SHP77 (cell line): Measurements from ENCODE around the gene ITGAX.

ENCODE experiments used
- DNase-seq, 2 experiments: peaks; one replicate each; lab custom pipeline; 2025; lab: John Stamatoyannopoulos, UW

ITGAX gene

GRCh38 chr16:31348579-31348978 is 6.4 kb upstream of the ITGAX start:
- DNase-seq, result no peak

- no peak for DNase-seq
These were observed 4.5 kb upstream of the ITGAX start for GRCh38 chr16:31350275-31351005.

- no peak for DNase-seq
These were observed 3.6 kb upstream of the ITGAX start for GRCh38 chr16:31351246-31351941.

DNA sequence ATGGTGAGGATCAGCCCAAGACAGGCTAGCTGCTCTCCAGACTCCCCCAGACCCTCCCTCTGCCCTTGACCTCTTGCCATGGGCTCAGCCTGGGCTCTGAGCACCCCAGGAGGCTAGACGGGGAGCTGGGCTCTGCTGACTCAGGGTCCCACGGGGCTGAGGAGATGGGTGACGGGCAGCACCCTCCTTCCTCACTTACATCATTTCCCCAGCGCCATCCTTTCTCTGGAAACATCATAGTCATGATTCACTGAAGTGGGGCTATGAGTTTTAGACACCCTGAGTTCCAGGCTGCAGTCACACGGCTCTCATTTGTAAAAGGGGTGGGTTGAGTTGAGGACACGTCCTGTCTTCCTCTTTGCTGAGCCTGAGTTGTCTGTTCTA is 3.0 kb upstream of the ITGAX start:
- no peak for DNase-seq

GRCh38 chr16:31352376-31353115 is 2.4 kb upstream of the ITGAX start:
- DNase-seq, result no peak

DNA sequence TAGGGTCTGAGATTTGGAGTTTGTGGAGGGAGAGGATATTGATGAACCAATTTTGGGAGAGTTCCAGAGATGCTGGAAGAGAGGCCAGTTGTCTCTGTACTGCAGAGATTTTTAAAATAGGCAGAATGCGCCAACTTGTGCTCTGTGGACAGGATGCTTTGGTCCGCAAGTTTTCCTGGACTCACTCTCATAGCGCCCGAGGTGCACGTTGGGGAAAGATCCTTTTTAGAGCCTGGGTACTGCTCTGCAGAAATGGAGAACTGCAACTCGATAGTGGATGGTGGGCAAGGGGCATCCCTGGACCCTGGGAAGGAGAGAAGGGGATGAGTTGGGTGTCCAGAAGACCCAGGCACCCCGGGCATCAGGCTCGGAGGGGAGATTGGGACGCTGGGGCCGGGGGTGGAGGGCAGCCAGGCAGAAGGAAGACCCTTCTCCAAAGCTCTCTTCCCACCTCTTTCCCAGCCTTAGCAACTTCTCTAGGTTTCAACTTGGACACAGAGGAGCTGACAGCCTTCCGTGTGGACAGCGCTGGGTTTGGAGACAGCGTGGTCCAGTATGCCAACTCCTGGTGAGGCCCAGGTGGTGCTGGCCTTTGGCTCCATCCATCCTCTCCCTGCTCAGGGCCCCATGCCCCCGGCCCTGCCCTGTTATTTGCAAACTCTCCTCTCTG is 590 bp downstream of the ITGAX start:
- no peak for DNase-seq

DNA sequence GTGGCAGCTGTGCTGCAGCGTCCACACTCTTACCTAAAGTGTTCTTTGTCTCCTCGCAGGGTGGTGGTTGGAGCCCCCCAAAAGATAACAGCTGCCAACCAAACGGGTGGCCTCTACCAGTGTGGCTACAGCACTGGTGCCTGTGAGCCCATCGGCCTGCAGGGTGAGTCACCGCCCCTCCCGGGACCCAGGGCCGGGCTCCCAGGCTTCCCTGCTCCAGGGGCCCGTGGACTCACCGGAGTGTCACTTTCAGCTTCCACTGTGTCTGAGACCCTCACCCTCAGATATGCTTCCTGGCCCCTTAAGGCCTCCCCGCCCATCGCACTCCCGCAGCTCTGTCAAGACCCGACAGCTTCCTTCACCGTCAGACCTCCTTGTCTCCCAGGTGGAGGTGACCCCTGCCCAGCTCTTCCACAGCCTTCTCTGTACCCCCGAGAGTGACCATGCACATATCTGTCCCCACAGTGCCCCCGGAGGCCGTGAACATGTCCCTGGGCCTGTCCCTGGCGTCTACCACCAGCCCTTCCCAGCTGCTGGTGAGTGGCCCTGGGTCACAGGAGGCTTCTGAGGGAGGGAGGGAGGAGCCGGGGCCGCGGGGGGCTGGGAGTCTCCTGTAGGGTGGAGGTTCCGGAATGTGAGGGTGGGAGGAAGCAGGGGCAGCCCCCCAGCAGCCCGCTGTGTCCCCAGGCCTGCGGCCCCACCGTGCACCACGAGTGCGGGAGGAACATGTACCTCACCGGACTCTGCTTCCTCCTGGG is 1.8 kb downstream of the ITGAX start:
- DNase-seq, result no peak

GRCh38 chr16:31357324-31358109 is 2.5 kb downstream of the ITGAX start:
- DNase-seq, result no peak

DNA sequence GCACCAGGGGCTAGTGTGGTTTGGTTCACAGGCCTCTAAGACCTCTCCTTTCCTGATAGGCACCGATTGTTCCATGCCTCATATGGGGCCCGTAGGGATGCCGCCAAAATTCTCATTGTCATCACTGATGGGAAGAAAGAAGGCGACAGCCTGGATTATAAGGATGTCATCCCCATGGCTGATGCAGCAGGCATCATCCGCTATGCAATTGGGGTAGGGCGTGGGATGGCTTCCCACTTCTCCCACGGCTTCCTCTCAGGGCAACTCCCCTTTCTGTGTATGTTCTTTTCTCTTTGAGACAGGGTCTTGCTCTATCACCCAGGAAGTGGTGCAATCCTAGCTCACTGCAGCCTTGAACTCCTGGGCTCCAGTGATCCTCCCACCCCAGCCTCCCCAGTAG is 5.3 kb downstream of the ITGAX start:
- no peak for DNase-seq

DNA sequence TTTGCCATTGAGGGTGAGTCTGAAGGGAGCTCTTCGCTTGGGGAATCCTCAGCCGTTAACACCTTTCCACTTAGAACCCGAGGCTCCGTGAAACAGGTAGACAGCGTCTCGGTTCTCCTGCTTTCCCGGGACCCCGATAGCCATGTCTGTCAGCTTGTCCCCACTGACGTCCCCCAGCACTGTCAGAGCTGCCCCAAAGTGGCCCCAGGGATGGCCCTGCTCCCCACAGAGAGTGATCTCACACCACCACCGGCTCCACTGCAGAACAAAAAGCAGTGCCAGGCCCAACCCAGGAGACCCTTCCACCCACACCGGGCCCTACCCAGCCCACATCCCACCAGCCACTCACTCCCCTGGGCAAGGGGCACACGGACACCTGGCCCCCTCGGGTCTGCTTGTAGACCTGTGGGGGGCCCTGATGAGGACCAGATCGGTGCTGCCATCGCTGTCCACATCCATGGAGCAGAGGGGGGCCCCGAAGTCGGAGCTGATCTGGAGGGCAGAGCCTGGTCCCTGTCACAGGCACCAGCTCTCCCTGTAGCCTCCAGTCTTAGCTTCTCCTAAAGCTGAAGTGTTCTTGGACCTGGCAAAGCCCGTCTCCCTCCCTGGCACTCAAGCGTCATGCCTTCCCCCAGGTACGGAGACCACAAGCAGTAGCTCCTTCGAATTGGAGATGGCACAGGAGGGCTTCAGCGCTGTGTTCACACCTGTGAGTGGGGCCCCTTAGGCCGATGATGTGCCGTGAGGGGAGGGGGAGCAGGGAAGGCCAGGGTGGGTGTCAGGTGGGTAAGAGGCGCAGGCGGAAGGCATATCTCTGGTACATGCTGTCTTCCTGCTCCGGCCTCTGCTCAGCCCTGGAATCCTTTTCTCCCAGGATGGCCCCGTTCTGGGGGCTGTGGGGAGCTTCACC is 6.5 kb downstream of the ITGAX start:
- no peak for DNase-seq

DNA sequence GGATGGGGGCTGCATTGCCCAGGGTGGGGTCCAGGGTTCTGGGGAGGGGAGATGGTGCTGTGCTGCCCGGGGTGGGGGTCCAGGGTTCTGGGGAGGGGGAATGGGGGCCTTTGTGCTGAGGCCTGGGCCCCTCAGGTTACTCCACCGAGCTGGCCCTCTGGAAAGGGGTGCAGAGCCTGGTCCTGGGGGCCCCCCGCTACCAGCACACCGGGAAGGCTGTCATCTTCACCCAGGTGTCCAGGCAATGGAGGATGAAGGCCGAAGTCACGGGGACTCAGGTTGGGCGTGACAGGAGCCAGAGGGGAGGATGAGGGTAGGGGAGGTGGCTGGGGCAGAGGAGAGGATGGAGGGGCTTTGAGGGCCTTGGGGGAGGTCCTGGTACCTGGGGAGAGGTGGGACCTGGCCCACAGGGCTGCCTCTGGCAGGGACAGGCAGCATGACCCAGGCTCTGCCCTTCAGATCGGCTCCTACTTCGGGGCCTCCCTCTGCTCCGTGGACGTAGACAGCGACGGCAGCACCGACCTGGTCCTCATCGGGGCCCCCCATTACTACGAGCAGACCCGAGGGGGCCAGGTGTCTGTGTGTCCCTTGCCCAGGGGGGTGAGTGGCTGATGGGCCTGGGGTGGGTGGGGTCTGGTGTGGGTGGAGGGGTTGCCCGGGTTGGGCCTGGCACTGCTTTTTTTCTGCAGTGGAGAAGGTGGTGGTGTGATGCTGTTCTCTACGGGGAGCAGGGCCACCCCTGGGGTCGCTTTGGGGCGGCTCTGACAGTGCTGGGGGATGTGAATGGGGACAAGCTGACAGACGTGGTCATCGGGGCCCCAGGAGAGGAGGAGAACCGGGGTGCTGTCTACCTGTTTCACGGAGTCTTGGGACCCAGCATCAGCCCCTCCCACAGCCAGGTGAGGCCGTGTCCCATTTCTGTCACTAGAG is 7.8 kb downstream of the ITGAX start:
- DNase-seq, result no peak

GRCh38 chr16:31363721-31364120 is 8.7 kb downstream of the ITGAX start:
- no peak for DNase-seq

DNA sequence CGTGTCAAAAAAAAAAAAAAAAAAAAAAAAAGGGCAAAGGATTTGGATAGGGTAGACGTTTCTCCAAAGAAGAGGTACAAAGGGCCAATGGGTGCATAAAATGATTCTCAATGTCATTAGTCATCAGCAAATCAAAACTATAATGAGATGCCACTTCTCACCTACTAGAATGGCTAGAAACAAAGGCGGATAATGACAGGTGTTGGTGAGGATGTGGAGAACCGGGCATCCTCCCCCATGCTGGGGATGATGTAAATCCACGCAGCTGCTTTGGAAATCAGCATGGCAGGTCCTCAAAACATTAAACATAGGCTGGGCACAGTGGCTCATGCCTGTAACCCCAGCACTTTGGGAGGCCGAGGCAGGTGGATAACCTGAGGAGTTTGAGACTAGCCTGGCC is 9.4 kb downstream of the ITGAX start:
- no peak for DNase-seq

- no peak for DNase-seq
These were observed 10.3 kb downstream of the ITGAX start for GRCh38 chr16:31365131-31365865.

GRCh38 chr16:31367853-31368252 is 12.9 kb downstream of the ITGAX start:
- DNase-seq, result no peak

DNA sequence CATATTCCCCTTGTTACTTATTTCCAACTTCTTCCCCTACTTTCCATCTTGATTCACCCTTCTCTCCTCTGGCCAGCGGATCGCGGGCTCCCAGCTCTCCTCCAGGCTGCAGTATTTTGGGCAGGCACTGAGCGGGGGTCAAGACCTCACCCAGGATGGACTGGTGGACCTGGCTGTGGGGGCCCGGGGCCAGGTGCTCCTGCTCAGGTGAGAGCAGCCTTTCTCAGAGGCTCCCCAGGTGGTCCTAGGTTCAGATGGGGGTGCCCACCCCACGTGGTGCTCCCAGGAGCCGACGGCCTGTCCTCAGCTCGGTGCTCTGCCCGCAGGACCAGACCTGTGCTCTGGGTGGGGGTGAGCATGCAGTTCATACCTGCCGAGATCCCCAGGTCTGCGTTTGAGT is 16.0 kb downstream of the ITGAX start:
- no peak for DNase-seq

DNA sequence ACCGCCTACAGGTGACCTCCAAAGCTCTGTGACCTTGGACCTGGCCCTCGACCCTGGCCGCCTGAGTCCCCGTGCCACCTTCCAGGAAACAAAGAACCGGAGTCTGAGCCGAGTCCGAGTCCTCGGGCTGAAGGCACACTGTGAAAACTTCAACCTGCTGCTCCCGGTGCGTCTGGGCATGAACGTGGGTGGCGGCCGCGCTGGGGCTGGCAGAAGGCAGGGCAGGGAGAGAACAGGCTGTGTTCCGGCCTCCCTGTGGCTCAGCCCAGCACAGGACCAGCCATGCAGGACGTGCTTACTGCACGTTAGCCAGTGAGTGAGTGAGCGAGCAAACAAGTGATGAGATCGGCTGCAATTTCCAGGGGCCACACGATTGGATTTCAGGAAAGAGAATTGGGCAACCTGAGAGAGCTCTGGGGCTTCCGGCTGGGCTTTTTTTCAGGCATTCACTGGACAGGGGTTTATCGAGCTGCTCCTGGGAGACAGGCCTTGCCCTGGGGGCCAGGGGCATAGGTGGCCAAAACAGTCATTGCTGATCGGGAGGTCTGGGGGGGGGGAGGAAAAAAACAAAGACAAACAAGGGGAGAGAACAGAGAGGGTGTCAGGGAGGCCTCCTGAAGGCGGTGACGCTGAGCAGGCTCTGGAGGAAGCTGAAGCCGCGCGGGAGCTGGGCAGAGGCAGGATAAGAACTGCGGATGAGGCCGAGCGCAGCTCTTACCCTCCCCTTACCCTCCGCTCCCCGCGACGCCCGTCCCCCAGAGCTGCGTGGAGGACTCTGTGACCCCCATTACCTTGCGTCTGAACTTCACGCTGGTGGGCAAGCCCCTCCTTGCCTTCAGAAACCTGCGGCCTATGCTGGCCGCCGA is 16.9 kb downstream of the ITGAX start:
- DNase-seq, result no peak
